Amygdala (tissue), 56 donors: ENCODE results near the gene MFAP4.
A peak's percentile ranks its signal among the peaks of the same experiment; 100 is the strongest.

Experiments used
- DNase-seq, 56 donors: peaks; one replicate each; lab custom pipeline; 2025; lab: John Stamatoyannopoulos, UW

The MFAP4 gene

GRCh38 chr17:19372866-19373504 lies 14.0 kb downstream of the MFAP4 start:
- DNase-seq: no peak

- DNase-seq: no peak
These were observed 14.6 kb downstream of the MFAP4 start for GRCh38 chr17:19372439-19372838.

GRCh38 chr17:19372011-19372370 lies 15.0 kb downstream of the MFAP4 start:
- DNase-seq: no peak

GRCh38 chr17:19371259-19372010 lies 15.6 kb downstream of the MFAP4 start:
- no peak for DNase-seq

GRCh38 chr17:19370493-19370960 lies 16.5 kb downstream of the MFAP4 start:
- DNase-seq: no peak

GRCh38 chr17:19369846-19370492 lies 17.0 kb downstream of the MFAP4 start:
- DNase-seq: no peak

- DNase-seq: no peak
These were observed 17.7 kb downstream of the MFAP4 start for GRCh38 chr17:19369107-19369778.

GRCh38 chr17:19368229-19368628 lies 18.8 kb downstream of the MFAP4 start:
- DNase-seq: no peak

GRCh38 chr17:19366637-19366972 lies 20.4 kb downstream of the MFAP4 start:
- DNase-seq: no peak

- DNase-seq: no peak
These were observed 21.0 kb downstream of the MFAP4 start for GRCh38 chr17:19365833-19366636.

- DNase-seq: no peak
These were observed 21.5 kb downstream of the MFAP4 start for GRCh38 chr17:19365499-19365817.

- peak in 4 of 56 donors; percentile 32 to 63 (median 36) for DNase-seq
These were observed 22.1 kb downstream of the MFAP4 start for GRCh38 chr17:19364699-19365498.

GRCh38 chr17:19363460-19364035 lies 23.4 kb downstream of the MFAP4 start:
- no peak for DNase-seq

GRCh38 chr17:19363114-19363438 lies 23.9 kb downstream of the MFAP4 start:
- DNase-seq: no peak

- peak; percentile 63 to 99 (median 93) for DNase-seq
These were observed 24.5 kb downstream of the MFAP4 start, which contains the start of gene B9D1 for GRCh38 chr17:19362277-19363113. B9D1 (minus strand) TSS chr17:19362723; CDS start chr17:19362569, 154 bp downstream.

- no peak for DNase-seq
These were observed 25.1 kb downstream of the MFAP4 start for GRCh38 chr17:19361944-19362276.

- DNase-seq: no peak
These were observed 25.7 kb downstream of the MFAP4 start for GRCh38 chr17:19361326-19361725.

GRCh38 chr17:19360772-19361171 lies 26.2 kb downstream of the MFAP4 start:
- no peak for DNase-seq

GRCh38 chr17:19359856-19360255 lies 27.1 kb downstream of the MFAP4 start:
- no peak for DNase-seq
